Tibial nerve (tissue), 4 donors: ENCODE measurements around the gene MRPL54.

Experiments
- CTCF ChIP-seq, 5 experiments: fragments of 200-600 bp in 3 of 5; fragments of 450-650 bp in 2 of 5; sonication (generic) in 3 of 5; IDR thresholded peaks; one replicate each; pipeline ENCODE4 v1.5.1; 2016 to 2019; ENCODE audit warnings: antibody characterized with exemption in 5 of 5, mild to moderate bottlenecking in 3 of 5, moderate library complexity in 2 of 5
- EP300 ChIP-seq, 2 donors: sonication (generic); formaldehyde crosslinking; IDR thresholded peaks; one replicate each; pipeline ENCODE4 v1.6.1; 2017; ENCODE audit warnings: antibody characterized with exemption in 2 of 2, mild to moderate bottlenecking in 1 of 2

GRCh38 chr19:3790209-3790734 is 27.8 kb downstream of the MRPL54 start:
- no peak for TF ChIP-seq EP300 (IDR thresholded peaks at IDR 0.05)
- TF ChIP-seq CTCF (IDR thresholded peaks at IDR 0.05), result no peak
